Vagina (tissue), 2 donors: ENCODE results near the gene MCF2. TPM values are rescaled to one million over a fixed set of nuclear protein-coding genes. Genes with fewer than 3 reads are reported as not detected.

Experiments
- DNase-seq, 2 donors: peaks; one replicate each; pipeline ENCODE4 v3.0.0-alpha.2; 2017; ENCODE audit errors: extremely low spot score in 2 of 2
- H3K27ac ChIP-seq: fragments of 200-600 bp; sonication (generic); one replicate; pipeline ENCODE4 v1.5.1; 2019
- H3K27me3 ChIP-seq: fragments of 200-600 bp; sonication (generic); one replicate; pipeline ENCODE4 v1.5.1; 2019
- H3K36me3 ChIP-seq, 2 donors: fragments of 200-600 bp; sonication (generic); one replicate each; pipeline ENCODE4 v1.5.1; 2017 to 2019
- H3K4me1 ChIP-seq: fragments of 200-600 bp; sonication (generic); one replicate; pipeline ENCODE4 v1.5.1; 2019
- H3K4me3 ChIP-seq, 2 donors: fragments of 200-600 bp; sonication (generic); 1 replicate in 1 of 2; 2 replicates in 1 of 2; pipeline ENCODE4 v1.5.1; 2016 to 2019
- H3K9me3 ChIP-seq: fragments of 200-600 bp; sonication (generic); one replicate; pipeline ENCODE4 v1.5.1; 2019
- CTCF ChIP-seq, 3 experiments: fragments of 450-650 bp in 2 of 3; fragments of 200-600 bp in 1 of 3; sonication (generic) in 1 of 3; IDR thresholded peaks; one replicate each; pipeline ENCODE4 v1.5.1; 2017 to 2019; ENCODE audit warnings: antibody characterized with exemption in 3 of 3, mild to moderate bottlenecking in 2 of 3, moderate library complexity in 2 of 3
- POLR2A ChIP-seq, 2 donors: fragments of 450-650 bp; IDR thresholded peaks; one replicate each; pipeline ENCODE4 v1.6.1; 2017; ENCODE audit warnings: antibody characterized with exemption in 2 of 2, mild to moderate bottlenecking in 2 of 2, moderate library complexity in 2 of 2
- POLR2AphosphoS5 ChIP-seq, 2 donors: sonication (generic); formaldehyde crosslinking; IDR thresholded peaks; one replicate each; pipeline ENCODE4 v1.9.0; 2017; ENCODE audit warnings: antibody characterized with exemption in 2 of 2, mild to moderate bottlenecking in 2 of 2, low read depth in 1 of 2; ENCODE audit not compliant: insufficient read depth in 1 of 2
- intact Hi-C: fragments of 100-400 bp; cut with DNase I; formaldehyde crosslinking; loops from one replicate; pipeline ENCODE4 v1.15.1; 2023
- small RNA-seq: library from RNA; depleted of rRNA; stranded (forward); fragments of <200 nt; gene quantifications from one replicate; pipeline ENCODE3, GENCODE V24; 2016
- total RNA-seq: library from RNA; depleted of rRNA; stranded (reverse); fragments of >200 nt; gene quantifications from one replicate; pipeline ENCODE4 v1.2.3, GENCODE V29; 2016

The MCF2 gene
- total RNA-seq, 1 donor from 2014 or later: 0.25 TPM

GRCh38 chrX:139533444-139533843 is 174.5 kb downstream of the MCF2 start:
- DNase-seq: no peak
- H3K4me3 ChIP-seq: no peak overlapping the region
- intact Hi-C loops: no loop called here
- H3K9me3 ChIP-seq: no peaks in the 10 kb centered on the region
- H3K36me3 ChIP-seq: no peaks in the 10 kb centered on the region
- no peak for TF ChIP-seq CTCF (IDR thresholded peaks at IDR 0.05)
- TF ChIP-seq POLR2A (IDR thresholded peaks at IDR 0.05): no peak
- TF ChIP-seq POLR2AphosphoS5 (IDR thresholded peaks at IDR 0.05; ENCODE audit: insufficient read depth in 1 of 2, low read depth in 1 of 2): no peak
- no peak overlapping the region for H3K27ac ChIP-seq
- H3K27me3 ChIP-seq: no peaks in the 10 kb centered on the region
- H3K4me1 ChIP-seq: no peaks in the 10 kb centered on the region

DNA sequence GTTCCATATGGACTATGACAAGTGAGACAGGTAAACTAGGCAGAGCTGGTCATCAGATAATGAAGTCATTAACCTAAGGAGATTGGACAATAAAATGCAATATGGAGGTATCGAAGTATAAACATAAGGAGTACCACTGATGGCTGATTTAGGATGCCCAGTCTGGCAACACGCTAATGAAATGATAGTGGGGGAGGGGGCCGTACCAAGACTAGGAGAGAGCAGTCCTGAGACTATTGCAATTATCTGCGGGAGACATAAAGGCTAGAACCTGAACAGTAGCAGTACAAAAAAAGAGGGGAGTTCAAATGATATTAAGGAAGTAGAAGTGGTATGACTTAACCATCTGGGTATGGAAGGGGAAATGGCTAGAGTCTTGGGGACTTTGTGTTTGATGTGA is 175.1 kb downstream of the MCF2 start:
- no peak for DNase-seq
- Histone ChIP-seq H3K4me1 (no peaks in the 10 kb centered on the region), H3K27me3 (no peaks in the 10 kb centered on the region), H3K4me3 (no peak overlapping the region), H3K9me3 (no peaks in the 10 kb centered on the region), H3K27ac (no peak overlapping the region), H3K36me3 (no peaks in the 10 kb centered on the region)
- TF ChIP-seq CTCF (IDR thresholded peaks at IDR 0.05): no peak
- no peak for TF ChIP-seq POLR2AphosphoS5 (IDR thresholded peaks at IDR 0.05; ENCODE audit: insufficient read depth in 1 of 2, low read depth in 1 of 2)
- no peak for TF ChIP-seq POLR2A (IDR thresholded peaks at IDR 0.05)
- intact Hi-C loops: no loop called here

Small RNA genes within 50 kb of the gene (small RNA-seq; reads per million reads assigned to genes)
- gene RF01210: not detected

Other genes starting within 250 kb of the MCF2 start
- not detected for gene F9, start 177.4 kb downstream of the MCF2 start, total RNA-seq
- gene ATP11C, start 224.9 kb upstream of the MCF2 start, total RNA-seq: 24.1 TPM